Lower lobe of right lung (tissue), 2 donors: ENCODE results near the gene GABARAPL2. TPM values are rescaled to one million over a fixed set of nuclear protein-coding genes. Genes with fewer than 3 reads are reported as not detected.
"Not testable (repeated sequence)": the region's sequence is repeated elsewhere in the genome, so short reads cannot be mapped to it uniquely, and the experiment has no call there.

ENCODE experiments used
- ATAC-seq, 2 donors: fragments of 200-7000 bp; cut with Tn5 transposase; one replicate each; pipeline ENCODE4 v1.9.1; 2020 to 2022; ENCODE audit warnings: mild to moderate bottlenecking in 2 of 2, moderate library complexity in 2 of 2
- DNase-seq: peaks from one replicate; pipeline ENCODE4 v3.0.0-alpha.2; 2020
- H3K27ac ChIP-seq: fragments of 200-600 bp; one replicate; pipeline ENCODE4 v1.8.0; 2022
- H3K27me3 ChIP-seq: fragments of 200-600 bp; one replicate; pipeline ENCODE4 v1.8.0; 2022; ENCODE audit warnings: low read depth
- H3K36me3 ChIP-seq: fragments of 200-600 bp; one replicate; pipeline ENCODE4 v1.8.0; 2022; ENCODE audit warnings: mild to moderate bottlenecking
- H3K4me1 ChIP-seq: fragments of 200-600 bp; one replicate; pipeline ENCODE4 v1.8.0; 2022
- H3K4me3 ChIP-seq: fragments of 200-600 bp; one replicate; pipeline ENCODE4 v1.8.0; 2022; ENCODE audit warnings: mild to moderate bottlenecking
- H3K9me3 ChIP-seq: fragments of 200-600 bp; one replicate; pipeline ENCODE4 v1.8.0; 2022
- intact Hi-C: fragments of 100-400 bp; cut with DNase I; formaldehyde crosslinking; loops from one replicate; pipeline ENCODE4 v1.11.0; 2022
- total RNA-seq: library from RNA; stranded (reverse); fragmentation: NEBNext Ultra II Directional; extraction: Animal tissue kit (Norgen Biotek cat#: 25700); gene quantifications from one replicate; pipeline ENCODE4 v1.2.1, GENCODE V29; 2021
- TF ChIP-seq, protein P1 (sequence below): fragments of 200-600 bp; IDR thresholded peaks from one replicate; pipeline ENCODE4 v1.8.0; 2022; ENCODE audit warnings: antibody characterized with exemption, mild to moderate bottlenecking
- donor health status: DM: no; HTN: yes; CAD: no; lungs with severe emphysema.

The GABARAPL2 gene
- total RNA-seq, 1 donor from 2014 or later: 120 TPM

DNA sequence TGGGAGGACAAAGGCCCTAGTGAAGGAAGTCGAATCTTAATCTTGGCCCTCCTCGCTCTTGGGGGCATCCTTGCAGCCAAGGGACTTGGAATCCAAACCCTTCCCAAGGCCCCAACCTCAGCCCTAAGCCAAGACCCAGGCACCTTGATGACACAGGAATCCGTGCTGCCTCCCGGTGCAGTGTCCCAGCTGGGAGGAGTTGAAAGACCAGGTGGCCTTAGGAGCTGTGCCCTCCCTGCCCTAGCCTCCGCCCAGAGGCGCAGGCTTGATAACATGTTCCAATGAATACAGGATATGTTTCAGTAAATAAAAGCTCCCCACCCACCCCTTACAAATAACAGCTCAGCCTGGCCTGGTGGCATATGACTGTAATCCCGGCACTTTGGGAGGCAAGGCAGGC lies 30.3 kb upstream of the GABARAPL2 start, which contains the start of gene CHST5:
Gene CHST5 (minus strand): TSS at position 208 of the 400 bp plus-strand sequence. CDS start 5,724 bp downstream, outside the sequence.
- no peak within 1 kb of the TSS for H3K4me3 ChIP-seq
- no peak for ATAC-seq
- no peak for DNase-seq
- no peaks in the 10 kb centered on the region for H3K4me1 ChIP-seq
- no peaks in the 10 kb centered on the region for H3K27me3 ChIP-seq
- TF ChIP-seq, protein P1, sequence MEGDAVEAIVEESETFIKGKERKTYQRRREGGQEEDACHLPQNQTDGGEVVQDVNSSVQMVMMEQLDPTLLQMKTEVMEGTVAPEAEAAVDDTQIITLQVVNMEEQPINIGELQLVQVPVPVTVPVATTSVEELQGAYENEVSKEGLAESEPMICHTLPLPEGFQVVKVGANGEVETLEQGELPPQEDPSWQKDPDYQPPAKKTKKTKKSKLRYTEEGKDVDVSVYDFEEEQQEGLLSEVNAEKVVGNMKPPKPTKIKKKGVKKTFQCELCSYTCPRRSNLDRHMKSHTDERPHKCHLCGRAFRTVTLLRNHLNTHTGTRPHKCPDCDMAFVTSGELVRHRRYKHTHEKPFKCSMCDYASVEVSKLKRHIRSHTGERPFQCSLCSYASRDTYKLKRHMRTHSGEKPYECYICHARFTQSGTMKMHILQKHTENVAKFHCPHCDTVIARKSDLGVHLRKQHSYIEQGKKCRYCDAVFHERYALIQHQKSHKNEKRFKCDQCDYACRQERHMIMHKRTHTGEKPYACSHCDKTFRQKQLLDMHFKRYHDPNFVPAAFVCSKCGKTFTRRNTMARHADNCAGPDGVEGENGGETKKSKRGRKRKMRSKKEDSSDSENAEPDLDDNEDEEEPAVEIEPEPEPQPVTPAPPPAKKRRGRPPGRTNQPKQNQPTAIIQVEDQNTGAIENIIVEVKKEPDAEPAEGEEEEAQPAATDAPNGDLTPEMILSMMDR: no peak
- H3K36me3 ChIP-seq: no peaks in the 10 kb centered on the region
- H3K27ac ChIP-seq: no peak within 1 kb of the TSS
- no peaks in the 10 kb centered on the region for H3K9me3 ChIP-seq
- intact Hi-C loops: no loop called here

DNA sequence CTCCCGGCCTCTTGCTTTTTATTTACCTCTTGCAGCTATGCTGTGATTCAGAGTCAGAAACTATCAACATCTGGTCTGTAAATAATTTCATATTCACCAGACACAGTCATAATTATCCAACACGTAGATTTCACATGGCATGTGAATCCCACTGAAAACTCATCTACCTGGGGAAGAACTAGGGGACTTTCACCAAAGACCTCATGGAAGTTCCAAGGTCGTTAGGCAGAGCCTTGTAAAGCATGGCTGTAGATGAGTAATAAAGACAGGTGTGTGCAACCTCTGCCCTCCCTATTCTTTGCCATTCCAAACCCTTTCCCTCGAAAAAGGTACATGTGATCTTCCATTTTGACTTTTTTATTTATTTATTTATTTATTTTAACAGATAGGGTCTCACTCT lies 28.4 kb upstream of the GABARAPL2 start:
- intact Hi-C loops: no loop called here
- H3K27me3 ChIP-seq: no peaks in the 10 kb centered on the region

DNA sequence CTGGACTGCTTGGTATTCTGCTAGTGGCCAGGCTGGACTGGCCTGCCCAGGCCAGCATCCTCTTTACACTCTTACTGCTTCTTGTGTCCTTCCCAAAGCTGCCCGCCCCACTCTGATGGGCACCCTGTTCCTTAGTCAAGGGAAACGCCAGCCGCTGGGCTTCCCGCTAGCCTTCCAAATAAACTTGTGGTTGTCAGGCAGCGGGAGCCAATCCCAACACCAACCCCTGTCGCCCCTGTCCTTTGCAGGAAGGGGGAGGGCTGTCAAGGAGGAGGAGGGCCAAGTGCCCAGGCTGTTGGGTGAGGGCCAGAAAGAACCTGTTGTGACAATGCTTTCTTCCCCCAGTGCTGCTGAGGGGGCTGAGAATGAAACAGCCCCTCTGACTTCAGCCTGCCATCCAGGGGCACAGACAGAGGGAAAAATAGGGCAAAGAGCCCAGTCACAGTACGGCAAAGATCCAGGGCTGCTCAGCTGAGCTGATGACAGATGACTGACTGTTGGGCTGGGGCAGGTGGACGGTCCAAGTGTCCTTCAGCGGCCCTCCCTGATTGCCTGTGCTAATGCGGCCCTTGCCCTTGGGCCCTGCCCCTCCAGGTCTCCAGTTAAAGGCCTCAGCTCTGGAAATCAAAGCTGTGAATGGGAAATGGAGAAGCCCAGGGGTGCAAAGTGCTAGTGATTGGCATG lies 27.2 kb upstream of the GABARAPL2 start:
- H3K27ac ChIP-seq, H3K9me3 ChIP-seq, H3K36me3 ChIP-seq, H3K4me3 ChIP-seq, H3K4me1 ChIP-seq, intact Hi-C loops, DNase-seq, H3K27me3 ChIP-seq: not testable (repeated sequence)
- peak in 1 of 2 donors; percentile 11 for ATAC-seq

More for the DNA sequence above, 28.4 kb upstream of the GABARAPL2 start:
- no peaks in the 10 kb centered on the region for H3K36me3 ChIP-seq
- no peak overlapping the region for H3K4me3 ChIP-seq
- no peaks in the 10 kb centered on the region for H3K9me3 ChIP-seq
- no peaks in the 10 kb centered on the region for H3K4me1 ChIP-seq
- H3K27ac ChIP-seq: no peak overlapping the region
- DNase-seq: no peak
- ATAC-seq: no peak
- TF ChIP-seq, protein P1: no peak

DNA sequence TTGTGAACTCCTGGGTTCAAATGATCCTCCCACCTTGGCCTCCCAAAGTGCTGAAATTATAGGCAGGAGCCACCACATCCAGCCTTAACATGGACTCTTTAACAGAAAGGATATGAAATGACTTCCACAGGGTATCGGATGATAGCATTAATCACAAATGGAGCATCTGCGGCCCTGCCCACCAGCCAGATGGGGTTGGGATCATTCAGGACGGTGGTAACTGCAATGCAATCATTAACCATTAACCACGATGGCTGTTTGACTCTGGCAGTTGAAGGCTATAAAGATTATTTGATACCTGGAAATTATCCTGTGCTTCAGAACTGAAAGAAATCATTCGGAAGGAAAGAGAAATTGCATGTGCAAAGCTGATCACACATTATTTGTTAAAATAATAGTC lies 24.9 kb upstream of the GABARAPL2 start:
- H3K4me3 ChIP-seq: no peak overlapping the region
- H3K4me1 ChIP-seq: no peaks in the 10 kb centered on the region
- TF ChIP-seq, protein P1: no peak
- ATAC-seq (no peak), DNase-seq (no peak)
- no peak overlapping the region for H3K27ac ChIP-seq
- H3K36me3 ChIP-seq: no peaks in the 10 kb centered on the region
- intact Hi-C loops: no loop called here
- no peaks in the 10 kb centered on the region for H3K27me3 ChIP-seq
- H3K9me3 ChIP-seq: no peaks in the 10 kb centered on the region

DNA sequence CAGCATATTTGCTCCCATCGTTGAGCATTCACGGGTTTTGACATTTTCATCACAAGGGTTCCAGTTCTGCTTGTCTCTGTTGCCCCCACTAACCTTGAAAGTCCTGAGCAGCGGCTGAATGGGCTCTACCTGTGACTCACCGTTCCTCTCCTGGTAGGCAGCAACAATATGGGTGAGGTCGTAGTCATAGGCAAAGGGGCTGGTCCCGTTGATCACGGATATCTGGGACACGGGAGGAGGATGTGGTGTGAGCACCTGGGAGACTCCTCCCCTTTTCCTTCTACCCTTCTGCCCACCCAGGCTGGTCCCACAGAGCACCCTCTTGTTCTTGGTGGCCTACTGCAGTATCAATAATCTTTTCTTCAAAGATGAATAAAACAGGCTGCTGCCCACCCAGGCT lies 23.7 kb upstream of the GABARAPL2 start:
- H3K4me1 ChIP-seq, H3K4me3 ChIP-seq, DNase-seq, intact Hi-C loops, ATAC-seq, H3K36me3 ChIP-seq, H3K27ac ChIP-seq, H3K27me3 ChIP-seq, H3K9me3 ChIP-seq: not testable (repeated sequence)

DNA sequence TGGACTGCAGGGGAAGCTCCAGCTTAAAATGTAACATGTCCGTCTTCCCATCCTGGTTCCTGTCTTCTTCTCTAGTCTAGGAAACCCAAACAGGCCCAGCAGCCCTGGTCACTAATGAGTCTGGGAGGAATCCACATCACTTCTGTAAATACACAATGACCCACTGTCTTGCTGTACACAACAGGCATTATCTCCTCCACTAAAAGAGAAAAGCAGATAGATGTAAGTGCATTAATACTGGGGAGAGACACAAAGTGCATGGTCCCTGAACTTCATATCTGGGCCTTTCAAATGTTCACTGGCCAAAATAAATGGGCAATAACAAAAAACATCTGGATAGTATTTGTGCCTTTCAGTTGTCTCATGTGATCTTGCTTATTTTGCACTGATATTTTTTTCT lies 20.3 kb upstream of the GABARAPL2 start:
- H3K27ac ChIP-seq, H3K36me3 ChIP-seq, H3K4me1 ChIP-seq, intact Hi-C loops, H3K9me3 ChIP-seq, DNase-seq, H3K4me3 ChIP-seq, H3K27me3 ChIP-seq, ATAC-seq: not testable (repeated sequence)

DNA sequence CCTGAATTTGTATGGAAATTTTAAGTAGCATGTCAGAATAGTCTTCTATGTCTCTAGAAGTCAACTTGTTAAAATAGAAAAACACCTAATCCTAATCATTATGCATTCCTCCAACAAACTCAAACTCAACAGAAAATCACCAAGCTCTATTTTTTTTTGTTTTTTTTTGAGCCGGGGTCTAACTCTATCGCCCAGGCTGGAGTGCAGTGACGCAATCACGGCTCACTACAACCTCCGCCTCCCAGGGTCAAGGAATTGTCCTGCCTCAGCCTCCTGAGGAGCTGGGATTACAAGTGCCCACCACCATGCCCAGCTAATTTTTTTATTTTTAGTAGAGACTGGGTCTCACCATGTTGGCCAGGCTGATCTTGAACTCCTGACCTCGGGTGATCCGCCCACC lies 19.9 kb upstream of the GABARAPL2 start:
- ATAC-seq (no peak), DNase-seq (no peak)
- Histone ChIP-seq H3K4me1 (peaks cover 7% of the 10 kb centered on the region), H3K27me3 (no peaks in the 10 kb centered on the region), H3K9me3 (no peaks in the 10 kb centered on the region), H3K36me3 (no peaks in the 10 kb centered on the region), H3K4me3 (no peak overlapping the region), H3K27ac (no peak overlapping the region)
- TF ChIP-seq, protein P1: no peak
- intact Hi-C loops: no loop called here

DNA sequence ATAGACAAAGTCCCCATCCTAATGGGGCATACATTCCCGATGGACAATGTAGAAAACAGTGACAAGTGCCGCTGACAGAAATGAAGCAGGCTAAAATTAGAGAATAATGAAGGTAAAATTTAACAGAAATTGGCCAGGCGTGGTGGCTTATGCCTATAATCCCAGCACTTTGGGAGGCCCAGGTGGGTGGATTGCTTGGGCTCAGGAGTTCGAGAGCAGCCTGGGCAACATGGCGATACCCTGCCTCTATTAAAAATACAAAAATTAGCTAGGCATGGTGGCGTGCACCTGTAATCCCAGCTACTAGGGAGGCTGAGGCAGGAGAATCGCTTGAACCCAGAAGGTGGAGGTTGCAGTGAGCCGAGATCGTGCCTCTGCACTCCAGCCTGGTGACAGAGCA lies 17.7 kb upstream of the GABARAPL2 start:
- DNase-seq, ATAC-seq, H3K27ac ChIP-seq, H3K27me3 ChIP-seq, H3K4me1 ChIP-seq, intact Hi-C loops, H3K4me3 ChIP-seq, H3K36me3 ChIP-seq, H3K9me3 ChIP-seq: not testable (repeated sequence)
